Hepatocyte (in vitro differentiated cells): ENCODE data around the gene ATP8A1.

Experiments
- EZH2 ChIP-seq: fragments of 200-600 bp; sonication (generic); IDR thresholded peaks from 2 replicates; pipeline ENCODE4 v1.6.1; 2016; ENCODE audit warnings: antibody characterized with exemption, mild to moderate bottlenecking, borderline replicate concordance
- TF ChIP-seq, protein P1 (sequence below): fragments of 200-600 bp; sonication (generic); IDR thresholded peaks from 2 replicates; pipeline ENCODE4 v1.5.1; 2016; ENCODE audit warnings: antibody characterized with exemption, mild to moderate bottlenecking; ENCODE audit not compliant: poor library complexity

DNA sequence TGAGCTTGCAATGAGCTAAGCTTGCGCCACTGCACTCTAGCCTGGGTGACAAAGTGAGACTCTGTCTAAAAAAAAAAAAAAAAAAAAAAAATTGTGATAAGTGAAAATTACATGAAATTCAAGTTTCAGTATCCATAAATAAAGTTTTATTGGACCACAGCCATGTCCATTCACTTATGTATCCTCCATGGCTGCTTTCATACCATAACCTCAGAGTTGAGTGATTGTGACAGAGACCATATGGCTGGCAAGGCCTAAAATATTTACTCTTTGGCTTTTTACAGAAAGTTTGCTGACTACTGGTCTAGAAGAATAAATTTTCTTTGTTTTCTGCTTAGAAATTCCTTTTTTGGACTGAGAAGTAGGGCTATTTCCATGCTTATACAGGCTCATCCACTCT, 271.4 kb downstream of the ATP8A1 start:
- TF ChIP-seq, protein P1, sequence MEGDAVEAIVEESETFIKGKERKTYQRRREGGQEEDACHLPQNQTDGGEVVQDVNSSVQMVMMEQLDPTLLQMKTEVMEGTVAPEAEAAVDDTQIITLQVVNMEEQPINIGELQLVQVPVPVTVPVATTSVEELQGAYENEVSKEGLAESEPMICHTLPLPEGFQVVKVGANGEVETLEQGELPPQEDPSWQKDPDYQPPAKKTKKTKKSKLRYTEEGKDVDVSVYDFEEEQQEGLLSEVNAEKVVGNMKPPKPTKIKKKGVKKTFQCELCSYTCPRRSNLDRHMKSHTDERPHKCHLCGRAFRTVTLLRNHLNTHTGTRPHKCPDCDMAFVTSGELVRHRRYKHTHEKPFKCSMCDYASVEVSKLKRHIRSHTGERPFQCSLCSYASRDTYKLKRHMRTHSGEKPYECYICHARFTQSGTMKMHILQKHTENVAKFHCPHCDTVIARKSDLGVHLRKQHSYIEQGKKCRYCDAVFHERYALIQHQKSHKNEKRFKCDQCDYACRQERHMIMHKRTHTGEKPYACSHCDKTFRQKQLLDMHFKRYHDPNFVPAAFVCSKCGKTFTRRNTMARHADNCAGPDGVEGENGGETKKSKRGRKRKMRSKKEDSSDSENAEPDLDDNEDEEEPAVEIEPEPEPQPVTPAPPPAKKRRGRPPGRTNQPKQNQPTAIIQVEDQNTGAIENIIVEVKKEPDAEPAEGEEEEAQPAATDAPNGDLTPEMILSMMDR: no peak
- no peak for TF ChIP-seq EZH2
